NCI-H187 (cell line): ENCODE measurements around the gene PLA2R1.
"Not testable (repeated sequence)": the region's sequence is repeated elsewhere in the genome, so short reads cannot be mapped to it uniquely, and the experiment has no call there.

ENCODE experiments used
- DNase-seq, 2 experiments: peaks; one replicate each; lab custom pipeline; 2025; lab: John Stamatoyannopoulos, UW

PLA2R1 gene

DNA sequence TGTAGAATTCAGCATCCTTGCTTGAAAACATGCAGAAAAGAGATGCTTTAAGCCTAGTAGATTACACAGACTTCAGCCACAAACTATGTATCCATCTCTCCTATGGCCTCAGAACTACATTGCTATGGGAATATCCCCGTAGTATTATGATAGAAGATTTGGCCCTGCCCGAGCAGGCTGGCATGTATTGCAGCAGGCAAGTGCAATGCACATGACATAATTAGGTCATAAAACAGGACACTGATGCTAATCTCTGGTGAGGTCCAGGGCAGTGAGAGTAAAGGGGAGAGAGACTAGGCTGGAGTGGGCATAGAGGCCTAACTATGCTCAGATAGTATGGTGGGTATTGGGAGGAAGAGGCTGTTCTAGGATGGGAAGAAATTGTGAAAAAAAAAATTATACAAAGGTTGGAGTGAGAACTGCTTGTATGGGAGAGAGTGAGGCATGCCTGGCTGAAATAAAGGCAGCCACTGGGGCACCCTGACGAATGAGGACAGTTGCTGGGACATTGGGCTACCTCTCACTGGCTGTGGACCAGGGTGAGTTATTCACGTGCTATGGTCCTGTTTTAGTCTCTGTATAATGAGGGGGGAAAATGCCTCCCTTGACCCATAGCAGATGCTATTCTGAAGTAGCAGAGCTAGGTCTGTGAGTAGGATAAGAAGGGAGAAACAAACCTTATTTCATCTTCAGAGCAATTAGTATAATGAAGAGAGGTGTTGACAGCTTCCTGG is 1.6 kb upstream of the PLA2R1 start:
- no peak for DNase-seq

DNA sequence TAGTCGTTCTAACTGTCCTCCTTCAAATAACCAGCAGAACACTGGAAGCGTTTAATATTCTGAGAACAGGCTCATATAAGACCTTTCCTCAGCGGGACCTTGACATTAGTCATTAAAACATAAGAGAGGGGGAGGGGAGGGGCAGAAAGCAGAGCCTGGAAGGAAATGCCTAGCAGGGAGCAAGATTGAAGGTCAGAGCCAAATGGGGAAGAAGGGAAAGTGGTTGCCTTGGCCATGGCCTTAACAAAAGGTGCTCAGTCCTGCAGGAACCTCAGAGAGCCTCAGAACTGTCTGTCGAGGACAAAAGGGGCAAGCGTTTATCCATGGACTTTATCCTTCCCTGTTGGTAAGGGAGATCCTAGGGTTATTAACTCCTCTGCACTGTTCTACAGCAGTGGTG is 856 bp upstream of the PLA2R1 start:
- DNase-seq = no peak

DNA sequence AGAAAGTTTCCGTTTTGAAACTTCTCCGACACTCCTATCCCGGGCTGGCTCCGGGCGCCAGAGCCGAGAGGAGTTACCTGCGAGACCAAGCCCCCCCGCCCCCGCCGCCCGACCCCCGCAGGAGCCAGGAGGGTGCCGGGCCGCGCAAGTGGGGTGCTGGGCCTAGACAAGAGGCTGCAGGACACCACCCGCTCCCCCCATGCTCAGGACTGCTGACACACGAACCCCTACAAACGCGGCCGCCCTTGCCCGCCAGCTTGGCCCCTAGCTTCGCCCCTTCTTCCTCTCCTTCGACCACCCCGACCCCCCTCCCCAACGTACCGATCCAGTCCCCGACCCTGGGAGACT is 497 bp downstream of the PLA2R1 start:
- DNase-seq = no peak

DNA sequence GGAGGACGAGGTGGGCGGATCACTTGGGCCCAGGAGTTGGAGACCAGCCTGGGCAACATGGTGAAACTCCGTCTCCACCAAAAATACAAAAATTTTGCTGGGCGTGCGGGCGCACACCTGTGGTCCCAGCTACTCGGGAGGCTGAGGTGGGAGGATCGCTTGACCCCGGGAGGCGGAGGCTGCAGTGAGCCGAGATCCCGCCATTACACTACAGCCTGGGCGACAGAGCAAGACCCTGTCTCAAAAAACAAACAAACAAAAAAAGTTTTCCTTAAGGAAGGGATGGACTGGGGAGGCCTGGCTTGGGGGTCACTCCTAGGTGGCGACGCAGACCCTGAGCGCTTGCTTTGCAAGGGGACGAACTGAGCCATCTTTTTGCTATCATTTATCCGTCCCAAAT is 882 bp downstream of the PLA2R1 start:
- DNase-seq = no peak

DNA sequence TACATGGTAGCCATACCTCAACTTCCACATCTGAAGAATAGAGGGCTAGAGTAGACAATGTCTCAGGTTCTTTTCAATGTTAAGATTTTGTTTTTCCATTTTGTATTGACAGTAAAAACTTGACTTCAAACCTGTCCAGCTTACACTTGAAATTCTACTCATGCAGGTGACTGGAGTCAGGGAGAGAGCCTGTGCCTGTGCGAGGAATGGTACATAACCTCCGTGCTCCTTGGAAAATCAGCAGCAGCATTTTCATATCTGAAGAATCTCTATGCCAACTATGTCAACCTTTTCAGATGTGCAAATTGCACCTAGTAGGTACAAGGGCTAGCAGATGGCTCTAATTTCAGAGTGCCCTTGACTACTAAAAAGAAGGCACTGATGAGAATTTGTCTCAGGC is 2.1 kb downstream of the PLA2R1 start:
- DNase-seq = no peak

DNA sequence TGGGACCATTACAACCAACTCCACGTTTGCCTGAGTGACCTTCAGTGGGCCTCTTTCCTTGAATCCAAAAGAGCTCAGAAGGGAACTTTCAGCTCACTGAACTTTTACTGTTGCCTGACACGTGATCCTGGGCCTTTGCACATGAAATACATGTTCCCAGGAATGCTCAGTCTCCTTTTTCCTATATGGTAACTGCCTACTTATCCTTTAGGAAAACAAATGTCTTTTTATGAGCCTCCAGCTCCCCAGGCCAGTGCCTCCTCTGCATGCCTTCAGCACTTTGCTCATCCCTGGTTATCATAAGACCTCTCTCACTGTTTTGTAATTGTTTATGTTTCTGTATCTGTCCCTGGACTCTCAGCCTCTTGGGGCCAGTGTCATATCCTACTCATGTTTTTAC is 5.1 kb downstream of the PLA2R1 start:
- DNase-seq = no peak

DNA sequence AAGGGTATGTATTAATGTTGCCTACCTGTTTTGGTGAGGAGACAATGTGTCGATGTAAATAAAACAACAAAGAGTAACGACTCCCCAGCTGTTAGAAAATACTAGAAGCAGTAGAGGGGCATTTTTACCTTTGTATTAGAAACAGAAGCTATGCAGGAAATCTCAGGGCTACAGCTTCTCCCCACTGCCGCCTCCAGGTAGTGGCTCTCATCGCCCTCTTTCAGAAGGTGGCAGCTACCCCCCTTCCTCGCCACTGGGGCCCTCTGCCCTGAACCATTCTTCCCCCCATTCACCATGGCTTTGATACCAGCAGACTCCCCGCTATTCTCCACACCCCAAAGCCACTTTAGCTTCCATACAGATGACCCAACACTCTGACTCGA is 6.7 kb downstream of the PLA2R1 start:
- no peak for DNase-seq

DNA sequence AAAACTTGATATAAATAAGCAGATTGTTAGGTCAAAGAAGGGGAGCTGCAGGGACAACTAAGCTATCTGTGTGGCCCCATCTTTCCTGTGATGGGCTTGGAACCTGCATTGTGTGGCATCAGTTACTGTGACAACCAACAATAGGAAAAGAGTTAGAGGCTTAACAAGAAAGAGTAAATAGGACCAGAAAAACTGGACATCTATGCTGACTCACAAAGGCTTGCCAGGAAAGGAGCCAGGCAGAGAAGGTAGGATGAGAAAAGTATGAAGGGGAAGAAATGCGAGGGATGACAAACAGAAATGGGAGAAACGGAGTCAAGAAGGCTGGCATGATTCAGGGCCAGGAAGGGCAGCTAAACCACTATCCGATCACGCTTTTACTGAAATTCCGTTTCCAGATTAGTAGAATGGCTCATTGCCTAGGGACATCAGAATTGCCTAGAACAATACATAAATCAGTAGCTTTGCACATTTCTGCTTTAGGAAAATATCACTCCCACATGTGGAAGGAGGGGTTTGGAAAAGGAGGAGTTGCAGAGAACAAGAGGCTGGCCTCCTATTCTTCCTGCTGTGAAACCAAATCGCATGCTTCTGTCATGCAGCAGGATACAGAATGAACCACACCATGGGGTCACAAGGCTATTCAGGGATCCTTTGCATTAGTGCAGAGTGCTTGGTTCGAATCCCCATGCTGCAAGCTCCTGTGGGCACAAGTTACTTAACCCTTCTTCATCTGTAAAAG is 7.3 kb downstream of the PLA2R1 start:
- DNase-seq = no peak

DNA sequence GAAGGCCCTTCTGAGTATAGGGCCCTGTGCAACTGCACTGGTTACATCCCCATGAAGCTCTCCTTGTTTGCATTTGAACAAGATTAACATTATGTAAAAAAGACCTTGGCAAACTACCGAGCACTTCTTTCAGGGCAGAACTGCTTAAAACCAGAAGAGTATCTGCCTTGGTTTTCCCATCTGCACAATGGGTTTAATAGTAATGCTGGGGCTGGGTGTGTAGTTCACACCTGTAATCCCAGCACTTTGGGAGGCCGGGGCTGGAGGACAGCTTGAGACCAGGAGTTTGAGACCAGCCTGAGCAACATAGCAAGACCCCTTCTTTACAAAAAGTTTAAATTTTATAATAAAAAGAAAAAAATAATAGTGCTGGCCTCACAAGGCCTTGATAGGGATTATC is 8.5 kb downstream of the PLA2R1 start:
- DNase-seq = no peak

DNA sequence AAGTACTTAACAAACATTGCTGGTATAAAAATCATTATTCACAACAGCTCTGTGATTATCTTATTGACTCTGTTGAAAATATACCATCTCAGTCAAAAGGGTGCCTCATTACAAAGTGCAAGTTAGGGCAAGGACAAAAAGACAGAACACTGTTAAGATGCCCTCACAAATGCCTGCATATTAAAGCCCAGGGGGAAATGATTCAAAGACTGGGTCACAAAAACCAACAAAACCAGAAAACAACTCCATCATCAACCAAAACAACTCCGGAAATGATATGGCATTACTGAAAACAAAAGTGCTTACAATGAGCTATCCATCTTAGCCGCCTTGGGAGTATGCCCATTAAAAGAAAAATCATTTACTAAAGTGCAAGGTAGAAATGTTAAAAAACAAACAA is 9.9 kb downstream of the PLA2R1 start:
- DNase-seq = no peak

DNA sequence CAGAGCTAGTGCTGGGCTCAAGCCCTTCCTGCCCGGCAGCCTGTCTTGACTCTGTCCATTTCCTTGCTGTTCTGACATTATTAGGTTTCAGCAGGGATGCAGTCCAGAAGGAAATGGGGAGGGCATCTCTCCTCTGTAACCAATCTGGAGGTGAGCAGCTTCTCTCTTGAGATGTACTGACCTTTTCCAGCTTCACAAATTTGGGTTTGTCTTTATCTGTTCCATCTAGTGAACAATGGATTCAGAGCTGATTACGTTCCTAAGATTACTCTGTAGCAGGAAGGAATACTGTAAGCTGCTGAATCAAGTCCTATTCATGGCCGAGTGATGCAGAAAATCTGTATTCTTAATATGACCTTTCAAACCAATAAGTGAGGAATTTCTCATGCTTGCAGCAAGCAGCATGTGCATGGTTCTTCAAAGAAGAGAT is 11.0 kb downstream of the PLA2R1 start:
- DNase-seq = no peak

DNA sequence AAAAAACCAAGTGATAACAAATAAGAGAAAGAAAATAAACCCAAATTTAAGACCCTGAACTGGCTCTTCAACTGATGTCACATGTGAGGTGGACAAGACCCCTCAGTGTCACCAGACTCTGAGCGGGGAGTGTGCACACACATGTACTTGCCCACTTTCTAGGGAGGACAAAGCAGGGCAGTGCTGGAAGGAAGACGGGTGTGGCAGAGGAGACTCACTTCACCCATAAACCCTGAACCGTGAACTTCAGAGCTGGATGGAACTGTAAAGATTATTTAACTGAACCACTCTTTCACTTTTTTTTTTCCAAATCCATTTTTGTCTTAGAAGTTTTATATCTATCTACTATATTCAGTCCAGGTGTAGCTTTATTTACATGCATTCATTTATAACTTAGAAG is 12.3 kb downstream of the PLA2R1 start:
- no peak for DNase-seq

DNA sequence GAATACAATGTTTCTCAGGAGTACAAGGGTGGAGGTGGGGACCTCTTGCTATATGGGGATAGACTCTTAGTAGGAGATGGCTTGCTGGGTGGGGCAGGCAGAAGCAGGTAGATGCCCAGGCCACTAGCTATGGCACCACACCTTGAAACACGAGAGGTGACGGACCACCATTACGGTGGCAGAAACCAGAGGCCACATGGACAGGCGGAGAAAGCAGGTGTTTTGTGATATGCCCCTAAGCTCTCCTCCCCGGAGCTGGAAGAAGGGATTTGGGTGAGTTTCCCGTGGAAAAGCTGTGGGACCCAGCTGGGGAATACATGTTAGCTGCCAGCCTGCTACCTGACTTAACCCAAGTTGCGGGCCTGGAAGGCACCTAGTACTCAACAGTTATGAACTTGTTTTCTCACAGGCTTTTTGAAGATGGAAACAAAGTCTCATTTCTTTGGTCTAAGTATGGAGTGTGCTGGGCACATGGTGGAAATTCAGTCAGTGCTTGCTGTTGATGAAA is 16.7 kb downstream of the PLA2R1 start:
- no peak for DNase-seq

DNA sequence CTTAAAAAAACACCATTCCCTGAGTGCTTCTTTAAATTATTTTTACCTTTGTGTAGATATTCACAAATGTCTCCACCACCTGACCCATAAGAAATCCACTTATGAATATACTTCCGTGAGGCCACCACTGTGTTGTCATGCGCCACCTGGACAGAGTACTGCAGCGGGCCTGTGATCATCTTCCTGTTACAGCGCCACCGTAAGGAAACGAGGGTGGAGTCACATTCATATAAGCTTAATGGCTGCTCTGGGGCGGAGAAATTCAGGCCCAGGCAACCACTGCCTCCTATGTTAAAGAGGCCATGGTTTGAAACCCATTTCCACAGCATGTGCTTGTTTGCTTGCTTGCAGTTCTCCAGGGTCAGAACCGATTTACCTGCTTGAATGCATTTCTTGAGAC is 17.7 kb downstream of the PLA2R1 start:
- DNase-seq = no peak

DNA sequence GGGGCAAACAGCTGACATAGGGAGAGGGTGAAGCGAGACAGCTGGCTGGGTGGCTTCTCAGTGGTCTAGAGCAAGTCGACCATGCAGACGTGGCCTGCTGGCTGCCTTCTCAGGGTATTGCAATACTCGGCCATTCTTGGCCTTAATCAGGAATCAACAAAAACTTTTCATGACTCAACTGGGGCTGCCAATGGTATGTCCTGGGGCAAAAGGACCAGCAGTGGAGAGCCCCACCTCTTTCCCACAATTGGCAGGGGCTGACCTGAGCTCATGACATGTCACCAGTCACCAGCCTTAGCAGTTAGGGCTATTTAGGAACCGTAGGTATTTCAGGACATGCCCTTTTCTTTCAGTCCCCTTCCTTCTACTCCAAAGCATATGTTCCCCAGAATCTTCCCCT is 19.1 kb downstream of the PLA2R1 start:
- no peak for DNase-seq

DNA sequence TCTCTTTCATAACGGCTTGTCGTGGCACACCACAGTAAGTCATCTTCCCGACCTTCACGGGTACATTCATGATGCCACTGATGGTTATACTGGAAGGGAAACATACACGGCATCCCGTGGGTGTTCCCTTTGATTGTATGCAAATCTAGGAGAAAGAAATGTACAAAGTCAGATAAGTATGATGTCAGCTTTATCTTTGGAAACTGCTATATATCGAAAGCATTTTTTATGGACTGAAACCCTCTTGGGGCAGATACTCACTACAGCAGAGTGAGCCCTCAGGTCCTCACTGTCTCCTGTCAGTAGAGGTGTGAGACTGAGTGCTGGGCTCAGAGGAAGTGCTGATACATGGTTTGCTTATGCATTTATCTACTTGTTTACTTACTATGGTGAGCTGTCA is 20.4 kb downstream of the PLA2R1 start:
- DNase-seq = no peak

DNA sequence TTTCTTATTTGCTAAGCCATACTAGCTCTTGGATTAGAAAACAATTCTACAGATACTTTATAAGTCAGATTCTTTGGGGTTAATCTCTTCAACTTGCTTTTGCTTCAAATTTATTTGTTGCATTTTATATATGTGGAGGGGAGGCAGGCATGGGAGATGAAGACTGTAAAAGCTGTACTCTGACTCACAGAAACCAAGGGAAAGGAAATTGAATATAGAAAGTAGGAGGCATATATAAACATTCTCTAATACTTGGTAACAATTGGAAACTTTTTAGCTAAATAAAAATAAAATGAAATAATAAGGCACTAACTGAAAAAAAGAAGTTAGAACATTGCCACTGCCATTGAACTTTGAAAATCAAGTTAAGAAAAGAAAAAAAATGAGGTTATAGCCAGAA is 21.3 kb downstream of the PLA2R1 start:
- no peak for DNase-seq

DNA sequence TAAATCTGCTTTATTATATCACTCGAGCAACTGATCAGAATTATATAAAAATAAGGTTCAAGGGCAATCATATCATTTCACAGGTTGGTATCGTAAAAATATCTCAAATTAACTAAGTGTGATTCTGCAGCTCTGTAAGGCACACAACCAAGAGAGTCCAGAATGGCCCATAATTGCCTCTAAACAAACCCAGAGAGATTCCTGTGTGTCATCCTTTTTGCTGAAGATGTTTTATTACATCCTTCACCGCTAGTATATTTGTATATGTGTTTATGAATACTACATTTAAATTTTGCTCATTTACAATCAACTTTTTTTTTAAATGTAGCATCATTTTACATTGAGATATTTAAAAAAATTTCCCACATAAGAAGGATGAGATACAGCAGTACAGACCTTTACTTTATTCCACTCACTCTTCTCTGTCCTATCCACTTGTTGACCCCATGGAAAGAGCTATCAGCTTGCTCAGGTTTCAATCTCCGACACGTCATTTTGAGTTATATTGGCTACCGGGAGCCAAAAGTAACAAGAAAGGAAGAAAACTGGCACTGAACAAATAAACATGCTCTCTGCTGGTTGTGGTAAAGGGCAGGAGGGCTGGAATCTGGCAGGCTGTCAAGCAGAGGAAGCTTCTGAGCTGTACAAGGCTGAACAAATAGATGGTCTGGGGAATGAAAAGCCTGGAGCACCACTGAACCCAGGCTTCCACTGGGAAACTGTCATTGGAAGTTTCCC is 23.1 kb downstream of the PLA2R1 start:
- no peak for DNase-seq

DNA sequence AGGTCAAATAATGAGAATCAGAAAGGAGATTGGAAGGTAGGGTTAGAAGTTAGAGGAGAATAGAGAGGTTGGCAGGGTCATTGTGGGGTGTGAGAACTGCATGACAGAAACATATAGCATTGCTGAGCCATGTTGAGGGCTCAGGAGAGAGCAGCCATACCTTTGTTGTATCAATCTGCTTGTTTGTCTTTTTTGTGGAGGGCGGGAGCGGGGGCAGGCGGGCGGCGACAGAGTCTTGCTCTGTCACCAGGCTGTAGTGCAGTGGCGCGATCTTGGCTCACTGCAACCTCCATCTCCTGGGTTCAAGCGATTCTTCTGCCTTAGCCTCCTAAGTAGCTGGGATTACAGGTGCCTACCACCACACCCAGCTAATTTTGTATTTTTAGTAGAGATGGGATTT is 23.8 kb downstream of the PLA2R1 start:
- not testable (repeated sequence) for DNase-seq

DNA sequence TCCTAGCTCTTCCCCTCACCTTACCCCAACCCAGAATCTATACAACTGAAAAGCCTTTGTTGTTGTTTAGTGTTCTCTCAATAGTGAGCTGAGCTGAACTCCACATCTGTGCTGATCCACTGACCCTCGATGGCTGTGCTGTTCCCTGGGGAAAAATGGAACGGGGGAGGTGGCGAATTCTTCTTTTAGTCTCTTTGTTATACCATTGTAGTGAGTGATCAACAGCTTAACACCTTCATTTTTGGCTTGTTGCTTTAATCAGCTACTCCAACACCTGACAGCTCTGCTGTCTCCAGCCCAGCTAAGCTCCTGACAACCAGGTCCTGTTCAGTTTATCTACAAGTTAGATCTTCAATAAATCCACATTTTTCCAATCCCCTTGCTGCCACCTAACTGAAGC is 25.7 kb downstream of the PLA2R1 start:
- no peak for DNase-seq

DNA sequence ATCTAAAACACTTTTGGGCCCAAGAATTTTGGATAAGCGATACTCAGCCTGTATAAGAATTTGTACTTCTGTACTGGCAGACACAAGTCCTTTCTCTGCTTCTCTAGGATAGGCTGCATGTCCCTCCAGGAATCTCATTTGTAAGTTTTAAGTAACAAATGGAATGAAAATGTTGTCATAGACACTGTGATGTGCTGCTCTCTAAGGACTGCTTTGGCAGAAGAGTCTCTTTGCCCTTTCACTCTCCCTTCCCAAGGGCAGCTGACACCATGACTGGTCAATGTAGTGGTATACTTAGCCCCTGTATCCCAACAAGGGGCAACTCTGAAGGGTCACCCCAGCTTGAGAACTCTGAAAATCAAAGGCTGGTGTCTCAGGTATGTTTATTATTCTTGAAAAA is 27.3 kb downstream of the PLA2R1 start:
- no peak for DNase-seq

DNA sequence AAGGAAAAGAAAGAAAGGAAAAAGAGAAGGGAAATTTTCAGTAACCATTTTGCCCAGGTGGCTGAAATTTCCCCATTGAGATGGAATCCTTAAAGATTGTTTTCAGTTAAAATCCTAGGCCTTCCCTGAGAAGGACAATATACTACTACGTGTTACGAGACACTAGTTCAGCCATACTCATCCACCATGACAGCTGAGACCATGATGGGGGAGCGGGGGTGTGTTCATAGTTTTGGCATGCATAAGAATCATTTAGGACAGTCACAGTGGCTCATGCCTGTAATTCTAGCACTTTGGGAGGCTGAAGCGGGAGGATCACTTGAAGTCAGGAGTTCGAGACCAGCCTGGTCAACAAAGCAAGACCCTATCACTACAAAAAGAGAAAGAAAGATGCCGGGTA is 28.0 kb downstream of the PLA2R1 start:
- DNase-seq = no peak

DNA sequence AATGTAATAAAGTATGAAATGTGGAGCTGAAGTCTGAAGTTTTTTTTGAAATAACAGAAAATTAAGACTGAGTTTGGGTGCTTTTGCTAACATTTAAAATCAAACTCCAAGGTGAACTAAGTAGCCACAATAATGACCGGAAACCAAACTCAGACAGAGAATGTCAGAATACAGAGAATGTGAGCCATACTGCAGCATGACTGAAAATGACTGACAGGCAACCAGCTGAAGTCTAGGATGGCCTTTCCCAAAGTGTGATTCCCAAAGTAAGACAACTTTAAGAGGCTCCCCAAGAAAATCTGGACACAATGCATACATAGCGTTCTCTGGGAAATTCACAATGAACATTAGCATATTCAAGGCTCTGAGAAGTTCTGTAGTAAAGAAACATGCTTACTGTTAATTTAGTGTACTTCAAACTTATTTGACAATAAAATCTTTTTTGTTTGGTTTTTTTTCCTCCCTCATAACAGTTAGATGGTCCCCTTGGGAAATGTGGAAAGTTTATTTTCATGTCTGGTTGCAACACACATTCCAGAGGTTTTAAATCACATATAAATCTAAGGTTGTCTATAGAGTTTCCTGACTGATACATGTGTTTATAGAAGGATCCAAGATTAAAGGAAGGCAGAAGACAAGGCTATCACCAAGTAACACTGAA is 28.6 kb downstream of the PLA2R1 start:
- DNase-seq = no peak
